H1 (cell line): Measurements from ENCODE around the gene KLHL3. TPM values are rescaled to one million over a fixed set of nuclear protein-coding genes. Genes with fewer than 3 reads are reported as not detected.

Experiments used
- CTCF ChIA-PET: fragments of 300-600 bp; sonication (Branson Sonifier 250); formaldehyde crosslinking; loops from one replicate; lab custom pipeline; 2021; ENCODE audit not compliant: partially characterized antibody; lab: Charles Lee
- POLR2A ChIA-PET: fragments of 300-600 bp; sonication (Branson Sonifier 250); formaldehyde crosslinking; loops from one replicate; lab custom pipeline; 2021; ENCODE audit warnings: inconsistent platforms; ENCODE audit not compliant: partially characterized antibody; lab: Charles Lee
- DNase-seq, 2 experiments: peaks; one replicate each; pipeline versions ENCODE4 v3.0.0 to v3.0.0-alpha.2; 2010 to 2022; ENCODE audit warnings: low spot score in 2 of 2, low read depth in 1 of 2, mixed read lengths in 1 of 2
- FAIRE-seq: peaks from 2 replicates; lab custom pipeline; 2011; peaks lifted over from hg19 to GRCh38; lab: Jason Lieb, UNC
- H2AFZ ChIP-seq: 2 replicates; pipeline ENCODE4 v1.8.1; 2012; ENCODE audit warnings: low read length, inconsistent platforms
- H2AK5ac ChIP-seq: 2 replicates; pipeline ENCODE4 v1.6.1; 2013; ENCODE audit warnings: low read depth, low read length
- H2BK120ac ChIP-seq: replicated peaks from 2 replicates; pipeline ENCODE3; 2013; ENCODE audit warnings: low read depth, low read length, inconsistent platforms
- H2BK12ac ChIP-seq: 2 replicates; pipeline ENCODE4 v1.6.1; 2013; ENCODE audit warnings: low read depth, low read length
- H2BK15ac ChIP-seq: 2 replicates; pipeline ENCODE4 v1.6.1; 2013; ENCODE audit warnings: low read length
- H2BK20ac ChIP-seq: 2 replicates; pipeline ENCODE4 v1.6.1; 2013; ENCODE audit warnings: low read length
- H2BK5ac ChIP-seq: 2 replicates; pipeline ENCODE4 v1.6.1; 2013; ENCODE audit warnings: low read depth, low read length
- H3K14ac ChIP-seq: 2 replicates; pipeline ENCODE4 v1.6.1; 2013; ENCODE audit warnings: inconsistent platforms; ENCODE audit not compliant: insufficient read length
- H3K18ac ChIP-seq: 2 replicates; pipeline ENCODE4 v1.6.1; 2013; ENCODE audit warnings: low read length; ENCODE audit errors: extremely low read depth
- H3K23ac ChIP-seq: 2 replicates; pipeline ENCODE4 v1.6.1; 2013; ENCODE audit warnings: inconsistent platforms; ENCODE audit not compliant: insufficient read length
- H3K23me2 ChIP-seq: 2 replicates; pipeline ENCODE4 v1.6.1; 2013; ENCODE audit warnings: low read depth, low read length
- H3K27ac ChIP-seq: 2 replicates; pipeline ENCODE4 v1.6.1; 2011; ENCODE audit warnings: low read depth, low read length, inconsistent platforms
- H3K27me3 ChIP-seq, 4 experiments: replicated peaks in 1 of 4; 1 replicate in 1 of 4; 2 replicates in 3 of 4; pipeline versions ENCODE4 v1.6.1 to v1.8.1; 2011 to 2013; ENCODE audit warnings: low read length in 3 of 4, mild to moderate bottlenecking in 3 of 4, inconsistent platforms in 2 of 4, mixed read lengths in 2 of 4, moderate library complexity in 1 of 4; ENCODE audit not compliant: control insufficient read depth in 3 of 4, insufficient read depth in 3 of 4; ENCODE audit errors: extremely low read depth in 1 of 4
- H3K36me3 ChIP-seq, 4 experiments: 2 replicates each; pipeline versions ENCODE4 v1.6.1 to v1.8.1; 2011 to 2013; ENCODE audit warnings: mild to moderate bottlenecking in 4 of 4, low read length in 3 of 4, moderate library complexity in 2 of 4, control low read depth in 1 of 4, inconsistent platforms in 1 of 4; ENCODE audit not compliant: insufficient read depth in 4 of 4, control insufficient read depth in 2 of 4
- H3K4ac ChIP-seq: replicated peaks from 2 replicates; pipeline ENCODE3; 2013; ENCODE audit warnings: low read length, low read depth, mixed read lengths, inconsistent platforms; ENCODE audit not compliant: insufficient read length
- H3K4me1 ChIP-seq, 4 experiments: replicated peaks in 1 of 4; 1 replicate in 1 of 4; 2 replicates in 3 of 4; pipeline versions ENCODE4 v1.6.1 to v1.8.1; 2011 to 2013; ENCODE audit warnings: low read length in 3 of 4, inconsistent platforms in 2 of 4, mixed read lengths in 1 of 4; ENCODE audit not compliant: insufficient read depth in 4 of 4, control insufficient read depth in 3 of 4
- H3K4me2 ChIP-seq, 2 experiments: 2 replicates each; pipeline versions ENCODE4 v1.6.1 to v1.8.1; 2011 to 2013; ENCODE audit warnings: low read depth in 2 of 2, low read length in 2 of 2, control low read depth in 1 of 2, inconsistent platforms in 1 of 2, mild to moderate bottlenecking in 1 of 2; ENCODE audit not compliant: insufficient read depth in 1 of 2
- H3K4me3 ChIP-seq, 4 experiments: fragments of 200-600, 300-600 bp in 1 of 4; sonication (generic), shearing (Covaris generic), sonication (Bioruptor Twin) in 1 of 4; 2 replicates each; pipeline versions ENCODE4 v1.5.1 to v1.8.1; 2011 to 2016; ENCODE audit warnings: low read length in 4 of 4, low read depth in 3 of 4, control low read depth in 2 of 4, inconsistent platforms in 2 of 4, mild to moderate bottlenecking in 2 of 4, mixed read lengths in 1 of 4, moderate library complexity in 1 of 4; ENCODE audit not compliant: insufficient read depth in 2 of 4; ENCODE audit errors: extremely low read depth in 1 of 4
- H3K56ac ChIP-seq: replicated peaks from 2 replicates; pipeline ENCODE3; 2013; ENCODE audit warnings: low read depth, mild to moderate bottlenecking, mixed read lengths, low read length, inconsistent platforms; ENCODE audit not compliant: insufficient read length
- H3K79me1 ChIP-seq: 2 replicates; pipeline ENCODE4 v1.6.1; 2013; ENCODE audit warnings: low read depth, low read length, control low read depth
- H3K79me2 ChIP-seq, 2 experiments: 2 replicates each; pipeline versions ENCODE4 v1.6.1 to v1.8.1; 2012 to 2013; ENCODE audit warnings: low read length in 2 of 2, mild to moderate bottlenecking in 2 of 2, inconsistent platforms in 1 of 2; ENCODE audit not compliant: insufficient read depth in 2 of 2, control insufficient read depth in 1 of 2
- H3K9ac ChIP-seq, 4 experiments: replicated peaks in 1 of 4; 1 replicate in 1 of 4; 2 replicates in 3 of 4; pipeline versions ENCODE4 v1.6.1 to v1.8.1; 2011 to 2013; ENCODE audit warnings: low read depth in 3 of 4, low read length in 3 of 4, control low read depth in 2 of 4, mild to moderate bottlenecking in 2 of 4, moderate library complexity in 2 of 4, inconsistent platforms in 1 of 4; ENCODE audit errors: extremely low read depth in 1 of 4
- H3K9me3 ChIP-seq, 2 experiments: 2 replicates each; pipeline versions ENCODE4 v1.6.1 to v1.8.1; 2012 to 2013; ENCODE audit warnings: mild to moderate bottlenecking in 2 of 2, moderate library complexity in 2 of 2, control low read depth in 1 of 2, inconsistent platforms in 1 of 2, low read depth in 1 of 2, low read length in 1 of 2, mixed read lengths in 1 of 2; ENCODE audit not compliant: insufficient read depth in 2 of 2
- H4K20me1 ChIP-seq, 2 experiments: replicated peaks in 1 of 2; 2 replicates each; pipeline versions ENCODE3 to v1.8.1; 2011 to 2013; ENCODE audit warnings: inconsistent platforms in 2 of 2, low read length in 2 of 2, mild to moderate bottlenecking in 1 of 2; ENCODE audit not compliant: insufficient read depth in 2 of 2, control insufficient read depth in 1 of 2
- H4K5ac ChIP-seq: 2 replicates; pipeline ENCODE4 v1.6.1; 2013; ENCODE audit warnings: low read length, low read depth, mixed read lengths, inconsistent platforms; ENCODE audit not compliant: insufficient read length
- H4K8ac ChIP-seq: 2 replicates; pipeline ENCODE4 v1.8.0; 2013; ENCODE audit warnings: mild to moderate bottlenecking, moderate library complexity, low read length, inconsistent platforms; ENCODE audit not compliant: insufficient read depth; ENCODE audit errors: extremely low read depth
- H4K91ac ChIP-seq: replicated peaks from 2 replicates; pipeline ENCODE3; 2013; ENCODE audit warnings: low read length, mixed read lengths, inconsistent platforms; ENCODE audit not compliant: insufficient read length
- BRCA1 ChIP-seq: IDR thresholded peaks from 2 replicates; pipeline ENCODE4 v1.6.1; 2012; ENCODE audit warnings: low read depth, low read length, improper control_type of control experiment
- CEBPB ChIP-seq: IDR thresholded peaks from 2 replicates; pipeline ENCODE4 v1.6.1; 2012; ENCODE audit warnings: low read depth, low read length
- FOSL1 ChIP-seq: IDR thresholded peaks from 2 replicates; pipeline ENCODE4 v1.6.1; 2011; ENCODE audit warnings: mild to moderate bottlenecking, low read depth, low read length, moderate library complexity; ENCODE audit not compliant: insufficient read depth
- HDAC6 ChIP-seq: IDR thresholded peaks from one replicate; pipeline ENCODE4 v1.7.1; 2012; ENCODE audit warnings: low read depth, mild to moderate bottlenecking, inconsistent platforms, low read length, moderate library complexity
- JUN ChIP-seq: IDR thresholded peaks from 2 replicates; pipeline ENCODE4 v1.6.1; 2011; ENCODE audit warnings: low read depth, mild to moderate bottlenecking, improper control_type of control experiment, low read length
- KDM4A ChIP-seq: IDR thresholded peaks from one replicate; pipeline ENCODE4 v1.7.1; 2012; ENCODE audit warnings: low read depth, mild to moderate bottlenecking, moderate library complexity, low read length, inconsistent platforms; ENCODE audit not compliant: severe bottlenecking
- NANOG ChIP-seq: IDR thresholded peaks from 2 replicates; pipeline ENCODE4 v1.6.1; 2011; ENCODE audit warnings: low read length, low read depth, mild to moderate bottlenecking, inconsistent platforms; ENCODE audit not compliant: insufficient read depth, poor library complexity, severe bottlenecking
- SIN3A ChIP-seq, 2 experiments: IDR thresholded peaks in 1 of 2; conservative IDR thresholded peaks in 1 of 2; 2 replicates each; pipeline ENCODE4 v1.6.1; 2011 to 2012; ENCODE audit warnings: low read length in 2 of 2, improper control_type of control experiment in 1 of 2, low read depth in 1 of 2, mild to moderate bottlenecking in 1 of 2
- TCF12 ChIP-seq: IDR thresholded peaks from 2 replicates; pipeline ENCODE4 v1.6.1; 2011; ENCODE audit warnings: low read depth, mild to moderate bottlenecking, low read length
- WGBS, 2 experiments: shearing (Covaris generic) in 1 of 2; methylation state at CpG; one replicate each; pipeline versions ENCODE4 v1.1.6 to v1.1.7; 2013 to 2015; ENCODE audit warnings: low lambda C conversion rate in 2 of 2, mixed read lengths in 2 of 2, inconsistent platforms in 1 of 2, low coverage in 1 of 2, missing lambda C conversion rate in 1 of 2; ENCODE audit not compliant: insufficient replicate concordance in 2 of 2, insufficient coverage in 1 of 2, insufficient read length in 1 of 2; ENCODE audit errors: extremely low coverage in 1 of 2, missing lambda C conversion rate in 1 of 2; 5-methylcytosine and 5-hydroxymethylcytosine counted together
- polyA plus RNA-seq, 7 experiments: library from polyadenylated mRNA; depleted of rRNA in 3 of 7; stranded (reverse) in 5 of 7; unstranded in 2 of 7; fragments of >200 nt in 5 of 7; fragments of 200-250 nt in 2 of 7; gene quantifications; 1 replicate in 5 of 7; 2 replicates in 1 of 7; 4 replicates in 1 of 7; pipeline versions ENCODE4 v1.2.1 to v1.2.3, GENCODE V29; 2011 to 2013; ENCODE audit warnings: missing spikeins in 2 of 7, mixed read lengths in 2 of 7
- total RNA-seq: library from RNA; stranded (reverse); fragmentation: NEBNext Ultra II Directional; extraction: Animal tissue kit (Norgen Biotek cat#: 25700); gene quantifications from 2 replicates; pipeline ENCODE4 v1.2.1, GENCODE V29; 2021
- TF ChIP-seq, protein P1 (sequence below): IDR thresholded peaks from 2 replicates; pipeline ENCODE4 v1.6.1; 2011; ENCODE audit warnings: low read length, improper control_type of control experiment

The KLHL3 gene
- total and polyA plus RNA-seq, 2 of the 8 experiments (the other 6 are each of a cell fraction or from before 2014, with no cell fraction given): 7.4 to 13.7 TPM

DNA sequence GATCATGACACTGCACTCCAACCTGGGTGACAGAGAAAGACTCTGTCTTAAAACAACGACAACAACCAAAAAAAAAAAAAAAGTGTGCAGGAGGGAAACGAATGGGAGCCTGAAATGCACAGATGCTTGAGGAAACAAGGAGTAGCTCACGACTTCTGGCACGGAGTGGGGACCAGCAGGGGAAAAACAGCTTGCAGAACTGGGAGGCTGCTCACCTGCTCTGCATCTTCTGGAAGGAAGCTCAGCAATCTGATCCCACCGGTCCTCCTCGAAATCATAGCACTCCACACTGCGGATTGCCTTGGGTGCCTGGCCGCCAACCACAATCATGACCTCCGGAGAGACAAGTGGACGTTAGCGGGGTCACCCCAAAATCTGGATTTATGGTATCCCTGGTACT lies 96.2 kb downstream of the KLHL3 start:
- no peak for FAIRE-seq
- Histone ChIP-seq H3K27me3 (no peaks in the 10 kb centered on the region), H3K56ac (no peak overlapping the region), H3K79me1 (0 out of 2 replicates have a peak, but pooled peaks cover 3% of the 10 kb centered on the region), H2BK120ac (no peak overlapping the region), H3K18ac (no peak overlapping the region), H3K23ac (no peak overlapping the region), H3K4ac (no peak overlapping the region), H3K79me2 (no peaks in the 10 kb centered on the region), H3K9ac (no peak overlapping the region), H3K9me3 (no peaks in the 10 kb centered on the region), H4K5ac (no peak overlapping the region), H3K4me2 (no peak overlapping the region), H3K23me2 (no peaks in the 10 kb centered on the region; the same call in 1 of the 2 replicates), H3K14ac (no peak overlapping the region), H2BK5ac (no peak overlapping the region), H3K4me1 (no peaks in the 10 kb centered on the region), H3K4me3 (no peak overlapping the region), H4K8ac (no peak overlapping the region), H2BK15ac (no peak overlapping the region), H4K20me1 (no peaks in the 10 kb centered on the region), H2AFZ (no peak overlapping the region), H3K36me3 (peaks cover 0 to 4% (median 0%) of the 10 kb centered on the region in 4 experiments; a peak in 1 of 8 replicates), H2AK5ac (no peak overlapping the region), H2BK12ac (no peak overlapping the region), H3K27ac (no peak overlapping the region), H4K91ac (no peak overlapping the region), H2BK20ac (no peak overlapping the region)
- WGBS, 2 experiments: 99% methylated on average over 8 of the region's 11 CpGs; no CpG with 5 or more reads in 1 of the 2 experiments
- DNase-seq: no peak
- CTCF ChIA-PET: interaction anchor here (0.8 to 4.6 kb wide), 6 partner anchors 8 to 140 kb away, joined by 3 to 26 read pairs (median 4); no protein-coding TSS in a partner anchor
- POLR2A ChIA-PET: interaction anchor here (0.6 to 1.1 kb wide), 2 partner anchors 51 to 112 kb away, joined by 3 read pairs; no protein-coding TSS in a partner anchor
- TF ChIP-seq HDAC6: no peak
- no peak for TF ChIP-seq KDM4A
- no peak for TF ChIP-seq FOSL1
- TF ChIP-seq BRCA1: no peak
- TF ChIP-seq SIN3A (conservative IDR thresholded peaks at IDR 0.05 in 1 of 2, IDR thresholded peaks at IDR 0.05 in 1 of 2; ENCODE audit: low read depth in 1 of 2, low read length in 2 of 2): no peak
- TF ChIP-seq TCF12: no peak
- no peak for TF ChIP-seq JUN
- TF ChIP-seq, protein P1, sequence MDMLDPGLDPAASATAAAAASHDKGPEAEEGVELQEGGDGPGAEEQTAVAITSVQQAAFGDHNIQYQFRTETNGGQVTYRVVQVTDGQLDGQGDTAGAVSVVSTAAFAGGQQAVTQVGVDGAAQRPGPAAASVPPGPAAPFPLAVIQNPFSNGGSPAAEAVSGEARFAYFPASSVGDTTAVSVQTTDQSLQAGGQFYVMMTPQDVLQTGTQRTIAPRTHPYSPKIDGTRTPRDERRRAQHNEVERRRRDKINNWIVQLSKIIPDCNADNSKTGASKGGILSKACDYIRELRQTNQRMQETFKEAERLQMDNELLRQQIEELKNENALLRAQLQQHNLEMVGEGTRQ: no peak
- no peak for TF ChIP-seq NANOG
- TF ChIP-seq CEBPB: no peak
